NCI-H82 treated with DMSO at 0.1 percent for 48 hours (cell line): Measurements from ENCODE around the gene RNF149.
"Not testable (repeated sequence)": the region's sequence is repeated elsewhere in the genome, so short reads cannot be mapped to it uniquely, and the experiment has no call there.

Experiments used
- DNase-seq: peaks from one replicate; lab custom pipeline; 2025; ENCODE audit not compliant: unreplicated experiment; lab: John Stamatoyannopoulos, UW

Gene RNF149

GRCh38 chr2:101331202-101331601, 22.7 kb upstream of the RNF149 start:
- DNase-seq, result no peak

DNA sequence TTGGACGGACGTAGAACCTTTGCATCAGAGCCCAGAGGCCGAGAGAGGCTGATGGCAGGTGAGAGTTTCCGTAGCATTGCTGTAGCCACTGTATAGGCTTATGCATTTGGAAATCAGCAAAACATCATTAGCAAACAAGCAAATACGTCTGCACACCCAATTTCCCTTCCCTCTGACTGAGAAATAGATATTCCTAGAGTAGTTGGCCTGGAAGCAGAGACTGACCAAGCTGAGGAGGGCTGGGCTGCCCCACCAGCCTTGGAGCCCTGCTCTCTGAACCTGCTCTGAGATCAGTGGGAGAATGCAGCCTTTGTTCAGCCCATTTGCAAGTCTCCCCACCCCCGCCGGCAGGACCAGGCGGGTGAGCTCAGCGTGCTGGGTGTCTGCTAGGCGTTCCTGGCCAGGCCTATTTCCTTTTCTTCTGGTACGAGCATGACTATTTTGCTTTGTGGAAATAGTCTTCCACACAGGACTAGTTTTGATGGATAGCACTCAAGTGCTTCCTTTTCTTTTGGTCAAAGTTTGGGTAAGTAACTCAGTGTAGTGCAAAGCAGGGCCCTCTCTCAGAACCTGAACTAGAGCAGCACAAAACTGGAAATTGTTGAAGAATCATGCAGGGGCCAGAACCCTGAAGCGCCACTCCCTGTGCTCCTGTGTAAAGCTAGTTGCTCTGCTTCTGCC, 21.9 kb upstream of the RNF149 start:
- no peak for DNase-seq

- DNase-seq, result no peak
Measured at GRCh38 chr2:101329026-101329425, 20.5 kb upstream of the RNF149 start.

DNA sequence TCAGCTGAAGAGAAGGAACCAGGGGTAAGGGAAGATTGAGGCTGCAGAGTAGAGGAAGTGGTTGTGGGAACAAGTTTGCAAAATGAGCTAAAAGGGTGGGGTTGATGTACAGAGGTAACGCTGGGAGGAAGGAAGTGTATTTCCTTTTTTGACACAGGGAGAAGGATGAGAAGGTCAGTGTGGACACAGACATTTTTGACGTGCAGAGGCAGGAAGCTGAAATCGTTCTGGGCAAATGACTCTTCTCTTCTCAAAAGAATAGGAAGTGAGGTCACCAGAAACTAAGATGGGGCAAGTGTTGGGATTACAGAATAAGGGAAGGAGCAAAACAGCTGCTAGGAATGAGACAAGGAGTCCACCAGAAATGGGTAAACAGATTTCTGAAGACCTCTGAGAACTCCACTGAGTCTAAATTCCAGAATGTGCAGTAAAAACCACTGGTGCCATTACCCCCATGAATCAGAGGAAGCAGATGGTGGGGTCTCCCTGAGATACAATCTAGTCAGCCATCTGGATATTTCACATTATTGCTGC, 20.0 kb upstream of the RNF149 start:
- no peak for DNase-seq

GRCh38 chr2:101327863-101328394, 19.4 kb upstream of the RNF149 start:
- no peak for DNase-seq

- DNase-seq, result no peak
Measured at GRCh38 chr2:101325425-101325824, 16.9 kb upstream of the RNF149 start.

GRCh38 chr2:101316568-101316967, 8.1 kb upstream of the RNF149 start:
- DNase-seq, result not testable (repeated sequence)

DNA sequence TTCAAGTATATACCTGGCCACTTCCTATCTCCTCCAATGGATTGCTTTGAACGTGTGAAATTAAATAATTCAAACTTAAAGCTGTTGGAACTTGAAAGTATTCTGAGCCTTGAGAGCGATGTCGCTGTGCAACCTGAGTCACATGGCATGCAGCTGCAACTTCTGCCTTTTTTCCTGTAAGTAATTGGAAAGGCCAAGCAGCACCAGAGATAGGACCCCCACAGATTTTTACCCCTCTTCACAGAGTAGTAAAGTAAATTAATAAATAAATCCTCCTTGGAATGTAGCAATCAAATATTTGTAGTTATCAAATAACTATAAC, 3.2 kb upstream of the RNF149 start:
- no peak for DNase-seq

- no peak for DNase-seq
Measured at GRCh38 chr2:101310834-101311695, 2.6 kb upstream of the RNF149 start.

- DNase-seq, result no peak
Measured at GRCh38 chr2:101310090-101310833, 1.8 kb upstream of the RNF149 start.

DNA sequence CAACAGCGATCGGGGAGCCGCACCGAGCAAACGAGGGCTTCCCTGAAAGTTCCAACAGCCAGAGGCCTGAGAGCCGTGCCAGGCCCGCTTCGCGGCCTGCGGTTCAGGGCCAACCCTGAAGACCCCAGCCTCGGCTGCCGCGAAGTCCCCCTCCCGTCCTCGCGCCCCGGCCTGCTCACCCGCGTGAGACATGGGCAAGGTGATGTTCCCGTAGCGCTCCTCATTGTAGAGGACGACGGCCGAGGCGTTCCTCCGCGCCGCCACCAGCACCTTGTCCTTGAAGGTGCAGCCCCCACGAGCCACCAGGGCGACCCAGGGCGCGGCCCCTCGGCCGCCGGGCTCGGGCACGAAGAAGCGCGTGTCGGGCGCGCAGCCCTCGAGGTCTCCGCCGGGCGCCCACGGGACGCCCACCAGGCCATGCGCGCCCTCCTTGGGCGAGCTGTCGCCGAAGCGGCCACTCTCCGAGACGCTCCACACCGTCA, 510 bp downstream of the RNF149 start:
- no peak for DNase-seq

DNA sequence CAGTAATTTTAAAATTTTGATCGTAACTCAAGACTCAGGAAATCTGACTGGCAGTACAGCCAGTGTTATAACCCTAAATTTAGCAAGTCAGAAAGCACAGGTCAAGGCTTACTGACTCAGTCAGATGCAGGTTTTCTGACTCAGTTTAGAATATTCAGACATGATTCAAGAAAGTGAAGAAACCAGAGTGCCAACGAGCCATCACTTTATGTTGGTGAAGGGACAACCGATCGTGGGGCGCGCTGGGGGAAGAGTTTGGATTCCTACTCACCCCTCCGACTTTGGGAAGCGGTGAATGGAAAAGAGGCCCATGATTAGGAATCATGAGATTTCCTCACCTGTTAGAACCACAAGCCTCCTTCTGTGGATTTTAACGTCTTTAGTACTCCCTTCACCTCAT, 998 bp downstream of the RNF149 start:
- no peak for DNase-seq

GRCh38 chr2:101306410-101306809, 2.1 kb downstream of the RNF149 start:
- no peak for DNase-seq

DNA sequence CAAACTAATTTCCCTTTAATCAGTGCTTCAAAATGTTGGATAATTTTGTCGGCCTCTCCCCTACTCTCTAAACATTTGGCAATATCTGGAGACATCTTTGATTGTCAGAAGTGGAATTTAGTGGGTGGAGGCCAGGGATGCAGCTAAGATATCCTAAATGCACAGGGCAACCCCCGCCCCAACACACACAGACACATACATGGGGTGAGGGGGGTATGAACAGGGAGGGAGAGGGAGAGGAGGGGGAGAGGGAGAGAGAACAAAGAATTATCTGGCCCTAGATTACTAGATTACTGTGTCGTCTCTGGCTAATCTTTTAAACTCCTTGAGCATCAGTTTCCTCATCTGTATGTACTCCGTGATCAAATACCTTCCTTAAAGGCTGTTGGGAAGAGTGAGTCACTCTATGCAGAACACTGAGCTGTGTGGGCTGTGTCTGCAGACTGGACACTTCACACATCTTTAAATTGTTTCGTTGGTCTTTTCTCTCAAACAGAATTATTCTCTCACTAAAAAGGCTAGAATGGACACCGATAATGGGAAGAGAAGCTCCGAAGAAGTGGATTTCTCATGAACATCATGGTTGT, 2.9 kb downstream of the RNF149 start:
- DNase-seq, result peak; percentile 58

GRCh38 chr2:101305035-101305434, 3.5 kb downstream of the RNF149 start:
- no peak for DNase-seq

GRCh38 chr2:101303688-101304087, 4.8 kb downstream of the RNF149 start:
- no peak for DNase-seq

DNA sequence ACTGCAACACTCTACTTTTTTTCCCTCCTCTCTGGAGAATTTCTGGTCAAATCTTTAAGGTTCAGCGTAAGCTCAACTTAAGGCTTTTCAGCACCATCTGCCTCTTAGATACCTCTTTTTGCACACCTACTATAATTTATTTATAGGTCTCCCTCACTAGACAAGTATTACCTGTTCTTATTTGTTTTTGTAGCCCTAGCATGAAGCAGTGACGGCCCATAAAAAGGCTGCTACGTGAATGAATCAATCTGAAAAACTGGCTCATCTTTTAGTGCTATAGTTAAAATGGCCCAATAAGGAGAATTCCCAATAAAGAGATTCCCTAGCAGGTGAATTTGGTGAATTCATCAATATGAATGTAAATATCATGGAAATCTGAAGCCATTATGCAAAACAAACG, 6.5 kb downstream of the RNF149 start:
- no peak for DNase-seq

- no peak for DNase-seq
Measured at GRCh38 chr2:101300836-101301235, 7.7 kb downstream of the RNF149 start.

DNA sequence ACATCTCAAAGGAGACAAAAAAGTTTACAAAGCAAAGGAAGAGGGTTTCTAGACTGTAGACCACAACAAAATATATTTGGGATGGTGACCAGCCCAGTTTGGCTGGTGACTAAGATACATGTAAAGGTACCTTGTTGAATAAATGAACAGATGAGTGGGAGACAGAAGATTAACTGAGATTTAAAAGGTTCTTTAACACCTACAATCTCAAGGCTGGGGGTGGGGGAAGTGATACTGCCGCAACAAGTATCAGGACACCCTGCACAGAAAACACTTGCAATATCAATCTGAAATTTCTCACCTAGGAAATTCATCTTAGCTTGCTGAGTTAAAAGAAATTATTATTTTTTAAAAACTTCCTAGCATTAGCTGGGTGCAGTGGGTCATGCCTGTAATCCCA, 8.3 kb downstream of the RNF149 start:
- DNase-seq, result no peak

DNA sequence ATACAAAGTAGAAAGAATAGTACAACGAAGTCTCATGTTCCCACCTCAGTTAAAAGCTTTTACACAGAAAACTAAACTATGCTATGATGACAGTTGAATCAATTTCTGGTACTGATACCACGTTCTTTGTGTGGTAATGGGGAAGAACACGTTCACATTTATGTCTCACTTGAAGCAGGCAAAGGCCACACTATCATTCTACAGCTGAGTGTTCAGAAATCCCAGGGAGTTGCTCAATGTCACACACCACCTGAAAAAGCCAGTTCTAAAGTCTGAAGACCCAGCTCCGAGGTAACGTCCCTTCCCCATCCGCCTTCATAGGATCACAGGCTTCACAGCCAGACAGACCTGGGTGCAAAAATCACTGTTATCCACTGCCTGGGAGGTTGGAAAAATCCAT, 8.9 kb downstream of the RNF149 start:
- DNase-seq, result no peak

GRCh38 chr2:101297383-101297782, 11.1 kb downstream of the RNF149 start:
- no peak for DNase-seq
